ENCODE measurements around the gene FAM107B. TPM values are rescaled to one million over a fixed set of nuclear protein-coding genes. Genes with fewer than 3 reads are reported as not detected.

FAM107B gene
- total and polyA plus RNA-seq, 10 of the 15 experiments (the other 5 are each of a cell fraction or from before 2014, with no cell fraction given), result 22.9 to 162 (median 86.6) TPM

DNA sequence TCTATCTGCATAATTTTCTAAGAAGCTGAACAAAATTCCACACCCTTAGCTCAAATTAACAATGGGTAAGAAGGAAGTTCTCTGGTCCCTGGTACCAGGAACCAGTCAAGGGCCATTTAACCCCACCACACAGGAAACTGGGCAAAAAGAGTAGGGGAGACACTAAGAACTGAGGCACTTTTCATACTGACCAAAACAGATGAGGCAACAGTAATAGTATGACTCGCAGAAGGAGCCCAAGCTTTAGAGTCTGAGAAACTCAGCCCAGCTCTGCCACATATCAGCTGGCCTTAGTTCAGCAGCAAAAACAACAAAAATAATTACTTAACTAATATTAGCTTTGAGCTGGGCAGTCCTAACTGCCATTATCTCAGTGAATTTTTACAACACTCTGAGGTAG is 221.2 kb downstream of the FAM107B start (continued):
- TF ChIP-seq NFIC (IDR thresholded peaks at IDR 0.05; ENCODE audit: low read depth, low read length) (peak; percentile 51; the same call in 1 of the 2 replicates), RCOR1 (conservative IDR thresholded peaks at IDR 0.05; ENCODE audit: low read depth, low read length) (no peak), EZH2 (IDR thresholded peaks at IDR 0.05; ENCODE audit: borderline replicate concordance, control insufficient read depth, low read depth, low read length) (no peak), RUNX3 (IDR thresholded peaks at IDR 0.05; ENCODE audit: low read length) (peak; percentile 62), ETV6 (conservative IDR thresholded peaks at IDR 0.05 in 1 of 2, IDR thresholded peaks at IDR 0.05 in 1 of 2; ENCODE audit: borderline replicate concordance in 1 of 2, low read depth in 1 of 2) (peak in 1 of 2 experiments; percentile 58; a peak in 1 of 4 replicates), SREBF1 (IDR thresholded peaks at IDR 0.05; ENCODE audit: low read length) (no peak), CREB1 (IDR thresholded peaks at IDR 0.05; ENCODE audit: low read depth) (no peak)
- TF ChIP-seq, protein P1, sequence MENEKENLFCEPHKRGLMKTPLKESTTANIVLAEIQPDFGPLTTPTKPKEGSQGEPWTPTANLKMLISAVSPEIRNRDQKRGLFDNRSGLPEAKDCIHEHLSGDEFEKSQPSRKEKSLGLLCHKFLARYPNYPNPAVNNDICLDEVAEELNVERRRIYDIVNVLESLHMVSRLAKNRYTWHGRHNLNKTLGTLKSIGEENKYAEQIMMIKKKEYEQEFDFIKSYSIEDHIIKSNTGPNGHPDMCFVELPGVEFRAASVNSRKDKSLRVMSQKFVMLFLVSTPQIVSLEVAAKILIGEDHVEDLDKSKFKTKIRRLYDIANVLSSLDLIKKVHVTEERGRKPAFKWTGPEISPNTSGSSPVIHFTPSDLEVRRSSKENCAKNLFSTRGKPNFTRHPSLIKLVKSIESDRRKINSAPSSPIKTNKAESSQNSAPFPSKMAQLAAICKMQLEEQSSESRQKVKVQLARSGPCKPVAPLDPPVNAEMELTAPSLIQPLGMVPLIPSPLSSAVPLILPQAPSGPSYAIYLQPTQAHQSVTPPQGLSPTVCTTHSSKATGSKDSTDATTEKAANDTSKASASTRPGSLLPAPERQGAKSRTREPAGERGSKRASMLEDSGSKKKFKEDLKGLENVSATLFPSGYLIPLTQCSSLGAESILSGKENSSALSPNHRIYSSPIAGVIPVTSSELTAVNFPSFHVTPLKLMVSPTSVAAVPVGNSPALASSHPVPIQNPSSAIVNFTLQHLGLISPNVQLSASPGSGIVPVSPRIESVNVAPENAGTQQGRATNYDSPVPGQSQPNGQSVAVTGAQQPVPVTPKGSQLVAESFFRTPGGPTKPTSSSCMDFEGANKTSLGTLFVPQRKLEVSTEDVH (IDR thresholded peaks at IDR 0.05; ENCODE audit: low read depth, partially characterized antibody), result no peak
- TF ChIP-seq, protein P2, sequence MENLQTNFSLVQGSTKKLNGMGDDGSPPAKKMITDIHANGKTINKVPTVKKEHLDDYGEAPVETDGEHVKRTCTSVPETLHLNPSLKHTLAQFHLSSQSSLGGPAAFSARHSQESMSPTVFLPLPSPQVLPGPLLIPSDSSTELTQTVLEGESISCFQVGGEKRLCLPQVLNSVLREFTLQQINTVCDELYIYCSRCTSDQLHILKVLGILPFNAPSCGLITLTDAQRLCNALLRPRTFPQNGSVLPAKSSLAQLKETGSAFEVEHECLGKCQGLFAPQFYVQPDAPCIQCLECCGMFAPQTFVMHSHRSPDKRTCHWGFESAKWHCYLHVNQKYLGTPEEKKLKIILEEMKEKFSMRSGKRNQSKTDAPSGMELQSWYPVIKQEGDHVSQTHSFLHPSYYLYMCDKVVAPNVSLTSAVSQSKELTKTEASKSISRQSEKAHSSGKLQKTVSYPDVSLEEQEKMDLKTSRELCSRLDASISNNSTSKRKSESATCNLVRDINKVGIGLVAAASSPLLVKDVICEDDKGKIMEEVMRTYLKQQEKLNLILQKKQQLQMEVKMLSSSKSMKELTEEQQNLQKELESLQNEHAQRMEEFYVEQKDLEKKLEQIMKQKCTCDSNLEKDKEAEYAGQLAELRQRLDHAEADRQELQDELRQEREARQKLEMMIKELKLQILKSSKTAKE (IDR thresholded peaks at IDR 0.05; ENCODE audit: low read depth, poor library complexity, severe bottlenecking), result no peak

All from GM12878 (cell line).